ENCODE measurements around the gene SLC22A25.
"Not testable (repeated sequence)": the region's sequence is repeated elsewhere in the genome, so short reads cannot be mapped to it uniquely, and the experiment has no call there.

The SLC22A25 gene

GRCh38 chr11:63248966-63249365 lies 5.6 kb upstream of the SLC22A25 start:
- Histone ChIP-seq H3K4me1 (ENCODE audit: control insufficient read depth, insufficient read depth, low read length) (no peaks in the 10 kb centered on the region), H3K4me3 (ENCODE audit: low read depth, low read length) (no peak overlapping the region), H3K9me3 (ENCODE audit: control insufficient read depth, insufficient read depth, low read length) (no peaks in the 10 kb centered on the region), H3K9ac (ENCODE audit: low read depth, low read length) (no peak overlapping the region), H3K27ac (ENCODE audit: low read depth, low read length) (no peak overlapping the region), H3K36me3 (ENCODE audit: control insufficient read depth, insufficient read depth, low read length) (no peaks in the 10 kb centered on the region), H3K27me3 (ENCODE audit: control insufficient read depth, insufficient read depth, low read length) (no peaks in the 10 kb centered on the region)

- H3K9me3 ChIP-seq (ENCODE audit: control insufficient read depth, insufficient read depth, low read length); H3K27ac ChIP-seq (ENCODE audit: low read depth, low read length); H3K4me3 ChIP-seq (ENCODE audit: low read depth, low read length); H3K27me3 ChIP-seq (ENCODE audit: control insufficient read depth, insufficient read depth, low read length); H3K9ac ChIP-seq (ENCODE audit: low read depth, low read length); H3K36me3 ChIP-seq (ENCODE audit: control insufficient read depth, insufficient read depth, low read length); H3K4me1 ChIP-seq (ENCODE audit: control insufficient read depth, insufficient read depth, low read length): not testable (repeated sequence)
These were observed 4.0 kb upstream of the SLC22A25 start for GRCh38 chr11:63247237-63248002.

- H3K27me3 ChIP-seq (ENCODE audit: control insufficient read depth, insufficient read depth, low read length), result no peaks in the 10 kb centered on the region
- H3K9ac ChIP-seq (ENCODE audit: low read depth, low read length), result no peak overlapping the region
- no peak overlapping the region for H3K4me3 ChIP-seq (ENCODE audit: low read depth, low read length)
- no peaks in the 10 kb centered on the region for H3K36me3 ChIP-seq (ENCODE audit: control insufficient read depth, insufficient read depth, low read length)
- H3K4me1 ChIP-seq (ENCODE audit: control insufficient read depth, insufficient read depth, low read length), result no peaks in the 10 kb centered on the region
- no peak overlapping the region for H3K27ac ChIP-seq (ENCODE audit: low read depth, low read length)
- H3K9me3 ChIP-seq (ENCODE audit: control insufficient read depth, insufficient read depth, low read length), result no peaks in the 10 kb centered on the region; the same call in 1 of the 2 replicates
These were observed 2.6 kb upstream of the SLC22A25 start for GRCh38 chr11:63246045-63246444.

- Histone ChIP-seq H3K4me1 (ENCODE audit: control insufficient read depth, insufficient read depth, low read length) (no peaks in the 10 kb centered on the region), H3K36me3 (ENCODE audit: control insufficient read depth, insufficient read depth, low read length) (no peaks in the 10 kb centered on the region), H3K27ac (ENCODE audit: low read depth, low read length) (no peak overlapping the region), H3K9me3 (ENCODE audit: control insufficient read depth, insufficient read depth, low read length) (no peaks in the 10 kb centered on the region; the same call in 1 of the 2 replicates), H3K27me3 (ENCODE audit: control insufficient read depth, insufficient read depth, low read length) (no peaks in the 10 kb centered on the region), H3K9ac (ENCODE audit: low read depth, low read length) (no peak overlapping the region), H3K4me3 (ENCODE audit: low read depth, low read length) (no peak overlapping the region)
These were observed 1.5 kb upstream of the SLC22A25 start for GRCh38 chr11:63244862-63245261.

GRCh38 chr11:63242089-63242781 lies 1.2 kb downstream of the SLC22A25 start:
- Histone ChIP-seq H3K36me3 (ENCODE audit: control insufficient read depth, insufficient read depth, low read length) (no peaks in the 10 kb centered on the region), H3K9ac (ENCODE audit: low read depth, low read length) (no peak overlapping the region), H3K4me3 (ENCODE audit: low read depth, low read length) (no peak overlapping the region), H3K27ac (ENCODE audit: low read depth, low read length) (no peak overlapping the region), H3K4me1 (ENCODE audit: control insufficient read depth, insufficient read depth, low read length) (no peaks in the 10 kb centered on the region), H3K27me3 (ENCODE audit: control insufficient read depth, insufficient read depth, low read length) (no peaks in the 10 kb centered on the region), H3K9me3 (ENCODE audit: control insufficient read depth, insufficient read depth, low read length) (peaks cover 9% of the 10 kb centered on the region)

GRCh38 chr11:63240791-63241379 lies 2.5 kb downstream of the SLC22A25 start:
- H3K4me1 ChIP-seq (ENCODE audit: control insufficient read depth, insufficient read depth, low read length), result no peaks in the 10 kb centered on the region

GRCh38 chr11:63240098-63240497 lies 3.3 kb downstream of the SLC22A25 start:
- Histone ChIP-seq H3K27ac (ENCODE audit: low read depth, low read length) (no peak overlapping the region), H3K4me3 (ENCODE audit: low read depth, low read length) (no peak overlapping the region), H3K9me3 (ENCODE audit: control insufficient read depth, insufficient read depth, low read length) (peaks cover 18% of the 10 kb centered on the region), H3K36me3 (ENCODE audit: control insufficient read depth, insufficient read depth, low read length) (no peaks in the 10 kb centered on the region), H3K9ac (ENCODE audit: low read depth, low read length) (no peak overlapping the region), H3K4me1 (ENCODE audit: control insufficient read depth, insufficient read depth, low read length) (no peaks in the 10 kb centered on the region), H3K27me3 (ENCODE audit: control insufficient read depth, insufficient read depth, low read length) (no peaks in the 10 kb centered on the region)

More at GRCh38 chr11:63240791-63241379, 2.5 kb downstream of the SLC22A25 start:
- Histone ChIP-seq H3K36me3 (ENCODE audit: control insufficient read depth, insufficient read depth, low read length) (no peaks in the 10 kb centered on the region), H3K4me3 (ENCODE audit: low read depth, low read length) (no peak overlapping the region), H3K27ac (ENCODE audit: low read depth, low read length) (no peak overlapping the region), H3K27me3 (ENCODE audit: control insufficient read depth, insufficient read depth, low read length) (no peaks in the 10 kb centered on the region), H3K9me3 (ENCODE audit: control insufficient read depth, insufficient read depth, low read length) (peaks cover 18% of the 10 kb centered on the region), H3K9ac (ENCODE audit: low read depth, low read length) (no peak overlapping the region)

GRCh38 chr11:63239254-63239653 lies 4.1 kb downstream of the SLC22A25 start:
- H3K36me3 ChIP-seq (ENCODE audit: control insufficient read depth, insufficient read depth, low read length), result no peaks in the 10 kb centered on the region
- H3K4me3 ChIP-seq (ENCODE audit: low read depth, low read length), result no peak overlapping the region
- no peaks in the 10 kb centered on the region for H3K27me3 ChIP-seq (ENCODE audit: control insufficient read depth, insufficient read depth, low read length)
- H3K9me3 ChIP-seq (ENCODE audit: control insufficient read depth, insufficient read depth, low read length), result peaks cover 18% of the 10 kb centered on the region
- H3K27ac ChIP-seq (ENCODE audit: low read depth, low read length), result no peak overlapping the region
- H3K9ac ChIP-seq (ENCODE audit: low read depth, low read length), result no peak overlapping the region
- H3K4me1 ChIP-seq (ENCODE audit: control insufficient read depth, insufficient read depth, low read length), result no peaks in the 10 kb centered on the region

- H3K27ac ChIP-seq (ENCODE audit: low read depth, low read length), result no peak overlapping the region
These were observed 6.0 kb downstream of the SLC22A25 start for GRCh38 chr11:63237413-63237812.

GRCh38 chr11:63235471-63236461 lies 7.6 kb downstream of the SLC22A25 start:
- not testable (repeated sequence) for H3K36me3 ChIP-seq (ENCODE audit: control insufficient read depth, insufficient read depth, low read length); H3K27me3 ChIP-seq (ENCODE audit: control insufficient read depth, insufficient read depth, low read length); H3K27ac ChIP-seq (ENCODE audit: low read depth, low read length); H3K9ac ChIP-seq (ENCODE audit: low read depth, low read length); H3K4me3 ChIP-seq (ENCODE audit: low read depth, low read length); H3K4me1 ChIP-seq (ENCODE audit: control insufficient read depth, insufficient read depth, low read length)
- H3K9me3 ChIP-seq (ENCODE audit: control insufficient read depth, insufficient read depth, low read length), result peaks cover 18% of the 10 kb centered on the region

More at GRCh38 chr11:63237413-63237812, 6.0 kb downstream of the SLC22A25 start:
- no peak overlapping the region for H3K9ac ChIP-seq (ENCODE audit: low read depth, low read length)
- no peaks in the 10 kb centered on the region for H3K27me3 ChIP-seq (ENCODE audit: control insufficient read depth, insufficient read depth, low read length)
- H3K36me3 ChIP-seq (ENCODE audit: control insufficient read depth, insufficient read depth, low read length), result no peaks in the 10 kb centered on the region
- no peaks in the 10 kb centered on the region for H3K4me1 ChIP-seq (ENCODE audit: control insufficient read depth, insufficient read depth, low read length)
- no peak overlapping the region for H3K4me3 ChIP-seq (ENCODE audit: low read depth, low read length)
- peaks cover 18% of the 10 kb centered on the region for H3K9me3 ChIP-seq (ENCODE audit: control insufficient read depth, insufficient read depth, low read length)
